HG02623 (cell line): ENCODE results near the gene NDUFA11.

ENCODE experiments used
- ATAC-seq: cut with Tn5 transposase; IDR thresholded peaks from one replicate; pipeline ENCODE4 v1.9.1; 2021; ENCODE audit warnings: moderate library complexity; ENCODE audit not compliant: unreplicated experiment

NDUFA11 gene

DNA sequence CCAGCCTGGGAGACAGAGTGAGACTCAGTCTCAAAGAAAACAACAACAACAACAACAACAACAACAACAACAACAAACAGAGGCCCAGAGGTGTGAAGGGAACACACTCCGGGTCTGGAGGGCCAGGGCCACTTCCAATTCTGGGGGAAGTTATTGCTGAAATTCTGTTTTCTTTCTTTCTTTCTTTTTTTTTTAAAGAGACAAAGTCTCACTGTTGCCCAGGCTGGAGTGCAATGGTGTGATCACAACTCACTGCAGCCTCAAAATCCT, 7.0 kb upstream of the NDUFA11 start:
- ATAC-seq = no peak

DNA sequence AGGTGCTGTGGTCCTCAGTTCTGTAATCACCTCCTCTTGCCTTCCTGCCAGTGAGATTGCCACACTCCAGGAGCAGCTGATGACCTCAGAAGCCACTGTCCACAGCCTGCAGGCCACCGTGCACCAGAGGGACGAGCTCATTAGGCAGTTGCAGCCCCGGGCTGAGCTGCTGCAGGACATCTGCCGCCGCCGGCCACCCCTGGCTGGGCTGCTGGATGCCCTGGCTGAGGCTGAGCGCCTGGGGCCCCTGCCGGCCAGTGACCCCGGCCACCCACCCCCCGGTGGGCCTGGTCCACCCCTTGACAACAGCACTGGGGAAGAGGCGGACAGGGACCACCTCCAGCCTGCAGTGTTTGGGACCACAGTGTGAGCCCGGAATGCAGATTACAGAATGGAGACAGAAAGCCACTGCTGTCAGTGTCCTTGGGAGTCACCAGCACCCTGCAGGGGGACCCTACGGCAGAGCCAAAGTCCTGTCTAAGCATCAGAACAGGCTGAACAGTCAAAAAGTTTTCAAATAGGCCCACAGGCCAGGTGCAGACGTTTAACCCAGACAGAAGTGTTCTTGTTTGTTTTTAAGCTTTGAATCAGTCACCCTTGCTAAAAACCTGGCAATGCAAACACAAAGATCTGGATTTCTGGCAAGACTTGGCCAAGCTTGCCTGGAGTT, 5.3 kb upstream of the NDUFA11 start:
- ATAC-seq = no peak

DNA sequence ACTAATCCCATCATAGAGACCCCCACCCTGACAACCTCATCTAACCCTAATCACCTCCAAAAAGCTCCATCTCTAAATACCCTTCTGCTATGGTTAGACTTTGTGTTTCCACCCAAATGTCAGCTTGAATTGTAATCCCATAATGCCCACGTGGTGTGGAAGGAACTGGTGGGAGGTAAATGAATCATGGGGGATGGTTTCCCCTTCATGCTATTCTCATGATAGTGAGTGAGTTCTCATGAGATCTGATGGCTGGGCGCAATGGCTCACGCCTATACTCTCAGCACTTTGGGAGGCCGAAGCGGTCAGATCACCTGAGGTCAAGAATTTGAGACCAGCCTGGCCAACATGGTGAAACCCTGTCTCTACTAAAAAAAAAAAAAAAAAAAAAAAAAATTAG, 3.7 kb upstream of the NDUFA11 start:
- ATAC-seq = no peak

DNA sequence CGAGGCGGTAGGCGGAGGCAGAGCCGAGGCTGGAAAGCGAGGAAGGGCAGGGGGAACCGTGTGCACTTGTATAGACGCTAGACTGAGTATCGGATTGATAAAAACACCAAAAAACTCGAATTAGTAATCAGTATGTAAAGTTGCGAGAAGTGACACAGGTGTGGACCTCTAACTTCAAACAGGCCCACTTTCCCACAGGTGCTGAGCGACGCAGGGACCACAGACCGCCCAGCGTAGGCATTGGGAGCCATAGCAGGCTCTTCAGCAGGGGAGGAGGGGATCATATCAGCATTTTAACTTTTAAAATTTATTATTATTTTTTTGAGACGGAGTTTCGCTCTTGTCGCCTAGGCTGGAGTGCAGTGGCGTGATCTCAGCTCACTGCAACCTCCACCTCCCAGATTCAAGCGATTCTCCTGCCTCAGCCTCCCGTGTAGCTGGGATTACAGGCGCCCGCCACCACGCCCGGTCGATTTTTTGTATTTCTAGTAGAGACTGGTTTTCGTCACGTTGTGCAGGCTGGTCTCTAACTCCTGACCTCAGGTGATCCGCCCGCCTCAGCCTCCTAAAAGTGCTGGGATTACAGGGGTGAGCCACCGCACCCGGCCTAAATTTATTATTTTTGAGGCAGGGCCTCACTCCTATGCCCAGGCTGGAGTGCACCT, 1.7 kb upstream of the NDUFA11 start:
- ATAC-seq = no peak

DNA sequence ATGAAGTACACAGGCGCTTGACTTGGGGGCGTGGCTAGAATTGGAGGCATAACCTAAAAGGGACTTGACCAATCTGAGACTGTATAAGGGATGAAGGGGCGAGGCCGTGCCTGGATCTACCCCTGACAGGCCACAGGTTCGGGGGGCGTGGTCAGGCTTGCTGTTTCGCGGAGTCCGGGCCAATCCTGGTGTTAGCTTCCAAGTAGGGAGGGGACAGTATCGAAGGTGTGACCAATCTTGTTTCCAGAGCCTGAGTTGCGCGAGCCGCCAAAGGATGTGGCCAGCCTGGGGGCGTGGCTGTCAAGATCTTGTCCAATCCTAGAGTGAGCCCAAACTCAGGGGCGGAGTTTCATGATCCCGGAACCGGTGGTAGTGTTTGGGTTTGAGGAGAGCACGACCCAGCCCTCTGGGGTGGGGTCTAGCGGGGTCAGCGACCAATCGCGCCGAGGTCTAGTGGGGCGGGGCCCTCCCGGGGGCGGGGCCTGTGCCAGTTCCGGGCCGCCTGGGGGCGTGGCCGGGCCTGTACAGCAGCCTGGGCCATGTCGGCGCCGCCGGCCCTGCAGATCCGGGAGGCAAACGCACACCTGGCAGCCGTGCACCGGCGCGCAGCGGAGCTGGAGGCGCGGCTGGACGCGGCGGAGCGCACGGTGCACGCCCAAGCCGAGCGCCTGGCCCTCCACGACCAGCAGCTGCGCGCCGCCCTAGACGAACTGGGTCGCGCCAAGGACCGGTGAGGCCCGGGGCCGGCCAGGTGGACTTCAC, 943 bp upstream of the NDUFA11 start, which contains the start of gene VMAC:
TSS of gene VMAC (plus strand) at position 521 of the 762 bp plus-strand sequence. CDS start at position 540, 19 bp downstream.
- ATAC-seq = peak; percentile 70

DNA sequence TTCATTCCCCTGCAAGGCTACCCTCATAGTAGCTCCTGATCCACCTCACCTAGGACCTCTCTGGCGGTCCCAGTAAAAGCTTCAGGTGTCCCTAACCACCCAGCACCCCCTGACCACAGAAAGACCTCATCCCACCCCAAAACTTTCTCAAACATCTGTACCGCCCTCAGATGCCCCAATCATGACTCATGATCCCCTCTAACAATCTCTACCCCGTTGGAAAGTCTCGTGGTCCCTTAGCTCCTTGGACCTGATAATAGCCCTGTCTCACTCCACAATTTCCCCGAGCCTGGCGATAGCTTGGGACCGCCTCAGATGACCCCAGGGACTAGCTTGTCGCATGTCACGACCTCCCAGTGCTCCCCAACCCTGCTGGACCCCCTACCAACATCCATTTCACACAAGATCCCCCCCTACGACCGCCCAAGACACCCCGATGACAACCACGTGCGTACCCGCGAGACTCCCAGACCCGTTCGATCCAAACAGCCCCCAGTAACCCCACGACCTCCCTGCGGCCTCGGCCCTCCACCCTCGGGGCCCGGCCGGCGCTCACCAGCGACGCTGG, 450 bp downstream of the NDUFA11 start:
- ATAC-seq = no peak

DNA sequence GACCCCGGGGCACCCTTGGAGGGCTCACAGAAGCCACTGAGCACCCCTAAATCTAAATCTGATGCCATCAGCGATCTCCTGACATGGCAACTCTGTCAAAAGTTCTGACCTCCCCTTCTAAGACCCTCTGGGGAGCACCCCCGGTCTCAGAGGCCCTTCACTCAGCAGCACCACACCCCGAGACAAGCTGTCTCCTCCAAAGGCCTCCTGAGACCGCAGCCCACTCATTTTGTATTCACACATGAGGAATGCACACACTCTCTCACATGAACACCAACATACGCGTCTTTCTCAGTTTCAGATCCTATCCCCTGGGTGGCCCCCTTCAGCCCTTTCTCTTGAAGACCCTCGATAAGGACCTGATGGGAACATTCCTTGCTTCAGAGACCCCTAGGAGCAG, 2.6 kb downstream of the NDUFA11 start:
- no peak for ATAC-seq

DNA sequence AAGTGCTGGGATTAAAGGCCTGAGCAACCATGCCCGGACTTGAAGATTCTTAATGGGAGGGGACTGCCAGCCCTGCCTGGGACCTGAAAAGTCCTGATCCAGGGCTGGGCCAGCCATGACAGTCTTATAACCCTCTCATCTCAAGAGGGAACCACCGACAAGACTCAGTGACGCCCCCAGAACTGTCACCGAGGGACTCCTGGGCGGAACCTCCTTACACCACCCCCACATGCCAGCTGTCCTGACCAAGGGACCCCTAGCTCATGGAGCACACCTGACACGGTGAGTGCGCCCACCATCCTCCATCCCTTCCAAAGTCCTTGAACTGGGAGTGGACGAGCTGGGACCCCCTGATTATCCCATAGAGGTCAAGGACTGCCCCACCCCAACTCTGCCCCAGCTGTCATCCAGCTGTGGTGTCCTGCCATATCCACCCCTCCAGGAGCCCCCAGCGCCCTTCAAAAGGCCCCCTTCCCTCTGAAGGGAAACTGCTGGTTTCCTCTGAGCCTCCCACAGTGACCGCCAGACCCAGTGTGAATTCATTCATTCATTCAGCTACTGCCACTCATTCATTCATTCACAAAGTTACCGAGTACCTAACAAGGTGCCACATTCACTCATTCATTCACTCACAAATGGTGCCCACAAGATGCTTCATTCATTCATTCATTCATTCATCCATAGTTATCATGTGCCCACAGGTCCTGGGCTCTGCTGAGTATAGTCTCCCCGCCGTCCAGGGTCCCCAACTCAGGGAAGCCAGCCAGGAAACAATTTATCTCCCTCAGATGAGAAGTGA, 3.7 kb downstream of the NDUFA11 start:
- ATAC-seq = no peak

DNA sequence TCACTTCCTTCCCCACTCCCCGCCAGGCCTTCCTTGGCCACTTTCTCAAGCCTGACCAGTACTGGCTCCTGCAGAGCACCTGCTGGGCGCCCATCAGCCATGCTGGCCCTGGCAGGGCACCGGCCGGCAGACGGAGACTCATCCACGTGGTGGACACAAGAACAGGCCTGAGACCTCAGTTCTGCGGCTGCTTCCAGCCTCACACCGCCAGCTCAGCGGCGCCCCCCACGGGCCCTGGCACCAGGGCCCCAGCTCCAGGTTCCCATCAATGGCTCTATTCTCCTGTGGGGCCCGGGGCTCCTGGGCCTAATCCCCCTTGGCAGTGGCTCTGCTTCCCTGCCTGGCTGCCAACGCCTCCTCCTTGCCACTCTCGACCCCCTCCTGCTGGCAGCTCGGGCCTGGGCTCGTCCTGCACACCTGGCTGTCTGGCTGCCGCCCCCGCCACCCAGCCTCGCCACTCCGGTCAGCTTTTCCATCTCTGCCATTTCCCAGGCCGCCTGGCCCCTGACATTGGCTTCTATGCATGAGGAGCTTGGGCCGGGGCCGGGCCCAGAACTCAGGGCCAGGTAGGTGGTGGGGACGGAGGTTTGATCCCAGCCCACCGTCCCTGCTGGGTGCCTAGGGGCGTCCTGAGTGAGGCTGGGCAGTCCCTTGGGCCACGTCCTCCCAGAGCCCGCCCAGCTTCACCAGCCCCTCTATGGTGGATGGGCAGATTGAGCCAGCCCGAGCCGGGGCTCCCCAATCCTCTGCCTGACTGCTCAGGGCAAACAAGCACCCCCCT, 6.2 kb downstream of the NDUFA11 start:
- ATAC-seq = no peak

DNA sequence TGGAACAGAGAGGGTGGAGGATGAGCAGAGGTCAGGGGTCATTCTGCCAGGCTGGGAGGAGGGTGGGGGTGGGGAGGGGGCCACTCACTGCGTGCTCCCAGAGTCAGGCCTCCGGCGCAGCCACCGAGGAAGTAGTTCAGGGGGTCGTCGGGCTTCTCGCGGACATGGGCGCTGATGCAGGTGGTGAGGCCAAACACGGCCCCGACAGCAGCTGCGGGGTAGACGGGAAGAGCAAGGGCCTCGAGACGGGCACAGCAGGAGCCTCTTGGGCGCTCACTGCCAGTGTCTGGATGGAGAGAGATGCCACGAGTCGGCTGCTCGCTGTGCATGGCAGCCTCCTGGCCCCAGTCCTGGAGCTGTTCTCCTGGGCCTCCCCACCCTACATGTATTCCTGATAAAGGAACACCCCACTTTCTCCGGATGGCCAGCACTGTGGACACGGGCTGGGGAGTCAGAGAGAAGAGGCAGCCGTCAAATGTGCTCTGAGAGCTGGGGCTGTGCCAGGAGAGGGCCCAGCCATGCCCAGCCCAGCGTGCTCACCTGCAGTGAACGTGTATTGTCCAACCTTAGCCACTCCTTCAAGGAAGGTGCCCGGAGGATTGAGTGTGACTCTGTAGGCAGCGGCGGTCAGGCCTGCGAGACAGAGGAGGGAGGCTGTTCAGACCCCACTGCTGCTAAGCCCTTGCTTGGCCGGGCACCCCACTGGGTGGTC, 7.1 kb downstream of the NDUFA11 start:
- no peak for ATAC-seq

DNA sequence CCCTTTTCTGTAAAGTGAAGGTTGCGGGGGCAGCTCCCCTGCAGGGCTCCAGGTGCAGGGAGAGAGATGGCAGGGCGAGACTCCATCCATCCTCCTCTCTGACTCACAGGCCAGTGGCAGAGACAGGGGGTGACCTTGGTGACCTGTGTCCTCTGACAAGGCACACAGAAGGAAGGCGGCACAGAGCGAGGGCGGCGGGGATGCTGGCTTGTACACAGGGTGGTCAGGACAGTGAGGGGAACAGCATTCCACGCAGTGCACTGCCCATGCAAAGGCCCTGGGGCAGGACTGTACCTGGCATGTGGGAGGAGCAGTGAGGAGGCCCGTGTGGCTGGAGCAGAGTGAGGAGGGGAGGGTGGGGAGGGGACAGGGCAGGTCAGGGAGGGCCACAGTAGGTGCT, 7.7 kb downstream of the NDUFA11 start:
- no peak for ATAC-seq

DNA sequence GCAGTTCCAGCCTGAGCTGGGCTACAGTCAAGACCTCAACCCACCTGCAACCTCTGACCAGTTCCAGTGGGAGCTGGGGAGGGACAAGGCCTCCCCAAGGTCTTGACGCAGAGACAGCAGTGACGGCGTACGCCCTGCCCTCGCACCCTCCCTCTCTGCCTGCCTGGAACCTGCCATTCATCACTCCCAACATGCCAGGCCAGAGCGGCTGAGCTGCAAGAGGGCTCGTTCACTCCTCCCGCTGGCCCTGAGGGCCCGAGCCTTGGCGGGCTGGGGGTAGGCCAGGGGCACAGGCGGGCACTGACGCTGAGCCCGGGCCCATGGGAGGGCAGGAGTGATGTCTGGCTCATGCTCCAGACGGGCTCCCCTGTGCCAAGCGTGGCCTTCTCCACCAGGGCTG, 8.2 kb downstream of the NDUFA11 start:
- no peak for ATAC-seq

DNA sequence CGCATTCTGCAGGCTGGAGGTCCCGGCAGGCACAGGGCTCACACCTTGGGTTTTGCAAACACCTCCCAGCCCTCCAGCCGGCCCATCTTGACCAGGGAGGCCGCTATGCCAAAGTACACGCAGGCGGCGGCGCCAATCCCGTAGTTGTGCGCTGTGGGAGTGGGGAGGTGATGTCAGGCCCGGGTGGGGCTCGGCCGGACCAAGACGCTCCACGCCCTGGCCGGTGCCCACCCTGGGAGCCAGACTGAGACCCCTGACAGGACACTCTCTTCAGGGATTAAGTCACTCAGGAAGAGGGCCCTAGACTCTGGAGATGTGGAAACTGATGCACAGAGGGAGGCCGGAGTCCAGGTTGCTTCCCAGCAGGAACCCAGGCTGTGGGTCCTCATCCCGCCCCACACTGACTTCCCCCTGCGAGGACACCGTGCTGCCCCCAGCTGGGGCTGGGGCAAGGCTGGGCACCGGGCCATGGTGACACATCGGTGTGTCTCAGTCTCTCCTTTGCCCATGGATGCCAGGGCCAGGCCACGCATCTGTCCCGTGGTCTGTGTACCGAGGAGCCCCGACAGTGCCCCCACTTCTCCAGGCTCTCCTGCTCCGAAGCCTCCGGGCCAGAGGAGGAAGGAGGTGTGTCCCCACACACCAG, 8.8 kb downstream of the NDUFA11 start:
- ATAC-seq = no peak

DNA sequence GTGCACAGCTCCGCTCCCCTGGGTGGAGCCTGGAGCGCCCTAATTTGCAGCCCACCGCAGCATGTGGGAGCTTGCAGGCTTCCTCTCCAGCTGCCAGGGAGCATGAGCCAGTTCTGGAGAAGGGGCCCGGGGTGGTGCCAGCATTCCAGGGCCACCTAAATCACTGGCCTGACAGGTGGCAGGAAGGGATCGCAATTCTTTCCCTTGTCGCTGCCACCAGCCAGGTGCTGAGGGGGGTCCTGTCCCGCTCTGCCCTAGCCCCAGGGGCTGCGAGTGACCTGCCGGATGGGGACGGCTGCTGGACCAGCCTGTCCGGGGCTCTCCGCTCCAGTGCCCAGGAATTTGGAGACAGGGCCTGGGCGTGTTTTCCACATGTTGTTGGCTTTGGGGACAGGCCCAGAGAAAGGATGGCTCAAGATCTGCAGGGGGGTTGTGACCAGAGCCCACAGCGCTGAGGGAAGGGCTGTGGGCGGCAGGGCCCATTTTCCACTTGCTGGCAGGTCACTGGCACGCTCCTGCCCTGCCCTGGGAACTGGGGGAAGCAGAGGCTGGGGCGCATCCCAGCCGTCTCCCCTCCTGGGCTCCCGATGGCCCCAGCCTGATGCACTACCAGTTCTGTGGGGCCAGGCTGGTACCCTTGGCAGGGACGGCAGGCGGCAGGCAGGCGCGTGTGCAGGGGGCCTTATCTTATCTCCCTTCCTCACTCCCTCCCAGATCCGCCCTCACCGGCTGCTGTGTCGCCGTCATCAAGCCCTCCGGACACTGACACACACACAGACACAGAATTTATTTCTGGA, 9.5 kb downstream of the NDUFA11 start:
- ATAC-seq = no peak

DNA sequence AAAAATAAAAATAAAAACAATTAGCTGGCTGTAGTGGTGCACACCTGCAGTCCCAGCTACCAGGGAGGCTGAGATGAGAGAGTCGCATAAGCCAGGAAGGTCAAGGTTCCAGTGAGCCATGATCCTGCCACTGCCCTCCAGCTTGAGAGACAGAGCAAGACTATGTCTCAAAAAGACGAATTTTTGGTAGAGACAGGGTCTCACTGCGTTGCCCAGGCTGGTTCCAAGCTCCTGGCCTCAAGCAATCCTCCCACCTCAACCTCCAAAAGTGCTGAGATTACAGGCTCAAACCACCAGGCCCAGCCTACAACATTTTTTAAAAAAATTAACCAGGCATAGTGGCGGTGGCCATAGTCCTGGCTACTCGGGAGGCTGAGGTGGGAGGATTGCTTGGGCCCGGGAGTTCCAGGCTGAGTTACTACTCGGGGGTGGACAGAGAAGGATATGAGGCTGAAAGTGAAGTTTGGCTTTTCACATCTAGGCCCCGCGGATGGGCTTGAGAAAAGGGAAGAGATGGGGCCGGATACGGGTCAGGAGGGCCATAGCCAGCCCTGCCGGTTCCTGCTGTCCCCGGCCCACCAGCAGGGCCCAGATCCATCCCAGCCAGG, 10.2 kb downstream of the NDUFA11 start:
- ATAC-seq = no peak

DNA sequence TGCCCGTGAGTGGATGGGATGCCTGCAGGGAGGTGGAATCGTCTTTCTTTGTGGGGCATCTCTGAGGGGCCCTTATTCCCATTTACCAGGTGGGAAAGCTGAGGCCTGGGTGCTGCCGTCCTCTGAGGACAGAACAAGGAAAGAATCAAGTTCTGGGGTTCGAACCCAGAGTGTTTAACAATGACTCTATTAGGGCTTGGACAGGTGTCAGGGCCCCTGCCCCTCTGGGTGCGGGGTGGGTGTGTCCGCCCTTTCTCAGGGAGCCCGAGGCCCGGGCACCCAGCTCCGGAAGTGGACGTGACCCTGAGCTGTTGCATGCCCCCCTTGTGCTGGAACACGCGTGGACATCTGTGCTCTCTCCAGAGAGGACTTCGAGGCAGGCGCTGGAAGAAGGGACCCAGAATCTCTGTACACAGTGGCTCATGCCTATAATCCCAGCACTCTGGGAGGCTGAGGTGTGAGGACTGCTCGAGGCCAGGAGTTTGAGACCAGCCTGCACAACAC, 10.8 kb downstream of the NDUFA11 start:
- ATAC-seq = no peak

DNA sequence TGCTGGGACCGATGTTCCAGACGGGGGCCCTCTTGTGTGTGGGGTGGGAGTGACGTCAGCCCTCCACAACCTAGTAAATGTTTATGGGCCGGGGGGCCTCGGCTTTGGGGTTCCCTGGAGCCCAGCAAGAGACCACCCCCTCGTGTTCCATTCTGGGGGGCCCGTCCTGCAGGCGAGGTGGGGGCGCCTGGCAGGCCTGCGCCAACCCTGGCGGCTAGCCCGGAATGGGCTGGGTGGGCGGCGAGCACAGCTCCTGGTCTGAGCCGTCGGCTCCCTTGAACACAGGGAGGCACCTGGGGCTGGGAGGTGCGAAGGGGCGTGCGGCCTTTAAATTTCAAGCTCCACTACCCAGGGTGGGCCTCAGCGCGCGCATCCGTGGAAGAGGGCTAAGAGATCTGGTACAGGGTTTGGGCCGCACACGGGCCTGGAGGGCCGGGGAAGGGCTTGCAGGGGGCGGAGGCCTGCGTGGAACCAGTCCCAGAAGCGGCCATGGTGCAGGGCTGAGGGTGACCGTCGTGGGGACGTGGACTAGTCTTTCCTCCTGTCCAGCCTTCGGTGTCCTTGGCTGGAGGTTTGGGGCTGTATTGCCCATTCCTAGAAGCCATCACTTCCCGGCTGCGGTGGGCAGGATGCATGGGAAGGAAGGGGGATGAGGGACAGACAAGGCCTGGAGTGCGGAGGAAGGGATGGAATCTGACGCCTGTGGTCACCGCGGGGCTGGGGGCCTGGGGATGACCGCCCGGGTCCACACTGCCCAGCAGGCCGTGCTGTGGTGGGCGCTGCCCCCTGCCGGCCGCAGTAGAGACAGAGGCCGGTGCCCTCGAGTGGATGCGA, 11.4 kb downstream of the NDUFA11 start:
- ATAC-seq = no peak
